ENCODE results near the gene SLC22A4.

SLC22A4 gene

GRCh38 chr5:132266031-132266835 is 28.0 kb upstream of the SLC22A4 start:
- Histone ChIP-seq H2BK15ac (ENCODE audit: low read depth, poor library complexity, severe bottlenecking) (no peak overlapping the region), H2AFZ (ENCODE audit: low read depth, low read length) (no peak overlapping the region), H3K4ac (ENCODE audit: low read depth in 1 of 2, low read length in 2 of 2) (peak overlapping the region; percentile 2 to 37), H3K36me3 (ENCODE audit: control insufficient read depth in 1 of 2, insufficient read depth in 2 of 2, low read depth in 1 of 2, low read length in 2 of 2) (peaks cover 63 to 73% of the 10 kb centered on the region in 2 experiments), H3K14ac (ENCODE audit: low read length in 2 of 2) (no peak overlapping the region), H3K4me1 (ENCODE audit: control insufficient read depth, insufficient read depth, low read depth, low read length) (peaks cover 72% of the 10 kb centered on the region), H3K27ac (ENCODE audit: low read length, poor library complexity, severe bottlenecking) (peak overlapping the region; percentile 48), H3K18ac (ENCODE audit: low read depth in 1 of 2, low read length in 2 of 2) (peak overlapping the region; percentile 48 to 82), H4K8ac (ENCODE audit: low read length) (no peak overlapping the region), H3K79me1 (replicated peaks; ENCODE audit: low read length, poor library complexity, severe bottlenecking) (peaks cover 35% of the 10 kb centered on the region), H3K9ac (ENCODE audit: low read length) (peak overlapping the region; percentile 88), H2BK12ac (ENCODE audit: low read length in 2 of 2) (peak overlapping the region in 1 of 2 experiments; percentile 60), H3K4me2 (ENCODE audit: low read length, poor library complexity, severe bottlenecking) (no peak overlapping the region), H3K9me3 (ENCODE audit: control insufficient read depth, low read length) (no peaks in the 10 kb centered on the region), H2BK5ac (ENCODE audit: low read depth, low read length, poor library complexity, severe bottlenecking) (peak overlapping the region; percentile 40), H3K4me3 (ENCODE audit: insufficient read depth in 1 of 2, low read depth in 1 of 2, low read length in 2 of 2) (no peak overlapping the region), H3K23ac (ENCODE audit: low read length in 2 of 2) (peak overlapping the region in 1 of 2 experiments; percentile 34), H2AK5ac (ENCODE audit: low read length, severe bottlenecking) (peak overlapping the region; percentile 13), H2BK120ac (ENCODE audit: low read depth, low read length) (no peak overlapping the region), H4K91ac (ENCODE audit: low read length) (peak overlapping the region; percentile 14), H3K27me3 (ENCODE audit: control insufficient read depth in 1 of 2, insufficient read depth in 1 of 2, low read length in 2 of 2) (no peaks in the 10 kb centered on the region)
- no peak for DNase-seq
- WGBS, result 79% methylated on average over 7 of the region's 7 CpGs

- Histone ChIP-seq H2AFZ (ENCODE audit: low read depth, low read length) (no peak overlapping the region), H3K4me3 (ENCODE audit: insufficient read depth in 1 of 2, low read depth in 1 of 2, low read length in 2 of 2) (no peak overlapping the region), H2AK5ac (ENCODE audit: low read length, severe bottlenecking) (peak overlapping the region; percentile 21), H3K9ac (ENCODE audit: low read length) (peak overlapping the region; percentile 88), H3K79me1 (replicated peaks; ENCODE audit: low read length, poor library complexity, severe bottlenecking) (peaks cover 36% of the 10 kb centered on the region), H3K14ac (ENCODE audit: low read length in 2 of 2) (no peak overlapping the region), H3K27ac (ENCODE audit: low read length, poor library complexity, severe bottlenecking) (no peak overlapping the region), H3K9me3 (ENCODE audit: control insufficient read depth, low read length) (no peaks in the 10 kb centered on the region), H2BK120ac (ENCODE audit: low read depth, low read length) (no peak overlapping the region), H3K18ac (ENCODE audit: low read depth in 1 of 2, low read length in 2 of 2) (no peak overlapping the region), H3K4me1 (ENCODE audit: control insufficient read depth, insufficient read depth, low read depth, low read length) (peaks cover 66% of the 10 kb centered on the region), H3K36me3 (ENCODE audit: control insufficient read depth in 1 of 2, insufficient read depth in 2 of 2, low read depth in 1 of 2, low read length in 2 of 2) (peaks cover 68 to 78% of the 10 kb centered on the region in 2 experiments), H4K91ac (ENCODE audit: low read length) (no peak overlapping the region), H3K4me2 (ENCODE audit: low read length, poor library complexity, severe bottlenecking) (no peak overlapping the region), H2BK5ac (ENCODE audit: low read depth, low read length, poor library complexity, severe bottlenecking) (no peak overlapping the region), H2BK12ac (ENCODE audit: low read length in 2 of 2) (peak overlapping the region in 1 of 2 experiments; percentile 1), H3K27me3 (ENCODE audit: control insufficient read depth in 1 of 2, insufficient read depth in 1 of 2, low read length in 2 of 2) (no peaks in the 10 kb centered on the region), H3K23ac (ENCODE audit: low read length in 2 of 2) (no peak overlapping the region), H4K8ac (ENCODE audit: low read length) (no peak overlapping the region), H3K4ac (ENCODE audit: low read depth in 1 of 2, low read length in 2 of 2) (no peak overlapping the region), H2BK15ac (ENCODE audit: low read depth, poor library complexity, severe bottlenecking) (no peak overlapping the region)
- WGBS, result 100% methylated on average over 1 of the region's 1 CpG
- DNase-seq, result no peak
Observed at GRCh38 chr5:132266836-132267160, 27.4 kb upstream of the SLC22A4 start.

GRCh38 chr5:132267166-132267739 is 26.9 kb upstream of the SLC22A4 start:
- H3K4me2 ChIP-seq (ENCODE audit: low read length, poor library complexity, severe bottlenecking), result no peak overlapping the region
- H3K9me3 ChIP-seq (ENCODE audit: control insufficient read depth, low read length), result no peaks in the 10 kb centered on the region
- H3K27me3 ChIP-seq (ENCODE audit: control insufficient read depth in 1 of 2, insufficient read depth in 1 of 2, low read length in 2 of 2), result no peaks in the 10 kb centered on the region
- H2AFZ ChIP-seq (ENCODE audit: low read depth, low read length), result no peak overlapping the region
- H3K23ac ChIP-seq (ENCODE audit: low read length in 2 of 2), result no peak overlapping the region
- H4K8ac ChIP-seq (ENCODE audit: low read length), result peak overlapping the region; percentile 32
- H3K14ac ChIP-seq (ENCODE audit: low read length in 2 of 2), result no peak overlapping the region
- no peak overlapping the region for H4K91ac ChIP-seq (ENCODE audit: low read length)
- H3K9ac ChIP-seq (ENCODE audit: low read length), result no peak overlapping the region
- peaks cover 68 to 78% of the 10 kb centered on the region in 2 experiments for H3K36me3 ChIP-seq (ENCODE audit: control insufficient read depth in 1 of 2, insufficient read depth in 2 of 2, low read depth in 1 of 2, low read length in 2 of 2)
- H3K4ac ChIP-seq (ENCODE audit: low read depth in 1 of 2, low read length in 2 of 2), result no peak overlapping the region
- no peak overlapping the region for H2BK5ac ChIP-seq (ENCODE audit: low read depth, low read length, poor library complexity, severe bottlenecking)
- no peak for DNase-seq
- H2BK15ac ChIP-seq (ENCODE audit: low read depth, poor library complexity, severe bottlenecking), result no peak overlapping the region
- H3K27ac ChIP-seq (ENCODE audit: low read length, poor library complexity, severe bottlenecking), result no peak overlapping the region
- H3K18ac ChIP-seq (ENCODE audit: low read depth in 1 of 2, low read length in 2 of 2), result no peak overlapping the region
- peak overlapping the region; percentile 21 for H2AK5ac ChIP-seq (ENCODE audit: low read length, severe bottlenecking)
- H3K4me3 ChIP-seq (ENCODE audit: insufficient read depth in 1 of 2, low read depth in 1 of 2, low read length in 2 of 2), result no peak overlapping the region
- peaks cover 63% of the 10 kb centered on the region for H3K4me1 ChIP-seq (ENCODE audit: control insufficient read depth, insufficient read depth, low read depth, low read length)
- no peak overlapping the region for H2BK120ac ChIP-seq (ENCODE audit: low read depth, low read length)
- H2BK12ac ChIP-seq (ENCODE audit: low read length in 2 of 2), result no peak overlapping the region
- H3K79me1 ChIP-seq (replicated peaks; ENCODE audit: low read length, poor library complexity, severe bottlenecking), result peaks cover 39% of the 10 kb centered on the region

GRCh38 chr5:132267931-132268768 is 26.0 kb upstream of the SLC22A4 start:
- H2BK15ac ChIP-seq (ENCODE audit: low read depth, poor library complexity, severe bottlenecking), result no peak overlapping the region
- H2AK5ac ChIP-seq (ENCODE audit: low read length, severe bottlenecking), result peak overlapping the region; percentile 85
- H3K36me3 ChIP-seq (ENCODE audit: control insufficient read depth in 1 of 2, insufficient read depth in 2 of 2, low read depth in 1 of 2, low read length in 2 of 2), result peaks cover 68 to 76% of the 10 kb centered on the region in 2 experiments
- no peak overlapping the region for H3K14ac ChIP-seq (ENCODE audit: low read length in 2 of 2)
- no peak overlapping the region for H4K91ac ChIP-seq (ENCODE audit: low read length)
- H3K4me1 ChIP-seq (ENCODE audit: control insufficient read depth, insufficient read depth, low read depth, low read length), result peaks cover 61% of the 10 kb centered on the region
- H3K4ac ChIP-seq (ENCODE audit: low read depth in 1 of 2, low read length in 2 of 2), result no peak overlapping the region
- peak overlapping the region; percentile 54 for H3K9ac ChIP-seq (ENCODE audit: low read length)
- H2AFZ ChIP-seq (ENCODE audit: low read depth, low read length), result no peak overlapping the region
- DNase-seq, result no peak
- H3K79me1 ChIP-seq (replicated peaks; ENCODE audit: low read length, poor library complexity, severe bottlenecking), result peaks cover 39% of the 10 kb centered on the region
- 80% methylated on average over 3 of the region's 6 CpGs for WGBS
- H2BK120ac ChIP-seq (ENCODE audit: low read depth, low read length), result no peak overlapping the region
- H3K18ac ChIP-seq (ENCODE audit: low read depth in 1 of 2, low read length in 2 of 2), result no peak overlapping the region
- no peak overlapping the region for H3K4me3 ChIP-seq (ENCODE audit: insufficient read depth in 1 of 2, low read depth in 1 of 2, low read length in 2 of 2)
- H2BK12ac ChIP-seq (ENCODE audit: low read length in 2 of 2), result no peak overlapping the region
- no peak overlapping the region for H3K4me2 ChIP-seq (ENCODE audit: low read length, poor library complexity, severe bottlenecking)
- H3K23ac ChIP-seq (ENCODE audit: low read length in 2 of 2), result no peak overlapping the region
- H3K27ac ChIP-seq (ENCODE audit: low read length, poor library complexity, severe bottlenecking), result peak overlapping the region; percentile 69
- no peaks in the 10 kb centered on the region for H3K9me3 ChIP-seq (ENCODE audit: control insufficient read depth, low read length)
- H4K8ac ChIP-seq (ENCODE audit: low read length), result no peak overlapping the region
- H3K27me3 ChIP-seq (ENCODE audit: control insufficient read depth in 1 of 2, insufficient read depth in 1 of 2, low read length in 2 of 2), result no peaks in the 10 kb centered on the region
- H2BK5ac ChIP-seq (ENCODE audit: low read depth, low read length, poor library complexity, severe bottlenecking), result no peak overlapping the region
